ENCODE results near the gene TRIM45. TPM values are rescaled to one million over a fixed set of nuclear protein-coding genes. Genes with fewer than 3 reads are reported as not detected.

TRIM45 gene
- total and polyA plus RNA-seq, 2 of the 13 experiments (the other 11 are each of a cell fraction or from before 2014, with no cell fraction given): 1.9 to 2.3 TPM

DNA sequence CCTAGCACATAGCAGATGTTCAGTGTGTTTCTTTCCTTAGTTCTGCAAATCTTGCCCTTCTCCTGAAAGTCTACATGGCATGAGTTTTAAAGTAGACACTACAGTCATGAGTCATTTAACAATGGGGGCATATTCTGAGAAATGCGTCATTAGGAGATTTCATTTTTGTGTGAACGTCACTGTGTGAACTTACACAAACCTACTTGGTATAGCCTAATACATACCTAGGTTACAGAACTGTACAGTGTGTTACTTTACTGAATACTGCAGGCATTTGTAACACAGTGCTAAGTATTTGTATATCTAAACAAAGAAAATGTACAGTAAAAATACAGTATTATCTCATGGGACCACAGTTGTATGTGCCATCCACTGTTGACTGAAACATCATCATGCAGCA is 51.4 kb downstream of the TRIM45 start (continued):
- no peak for TF ChIP-seq ZNF550 (CRISPR knock-in tag; IDR thresholded peaks at IDR 0.05; ENCODE audit: borderline replicate concordance)
- TF ChIP-seq PHB2 (IDR thresholded peaks at IDR 0.05; ENCODE audit: partially characterized antibody): no peak
- TF ChIP-seq ZC3H13 (CRISPR knock-in tag; IDR thresholded peaks at IDR 0.05): no peak

DNA sequence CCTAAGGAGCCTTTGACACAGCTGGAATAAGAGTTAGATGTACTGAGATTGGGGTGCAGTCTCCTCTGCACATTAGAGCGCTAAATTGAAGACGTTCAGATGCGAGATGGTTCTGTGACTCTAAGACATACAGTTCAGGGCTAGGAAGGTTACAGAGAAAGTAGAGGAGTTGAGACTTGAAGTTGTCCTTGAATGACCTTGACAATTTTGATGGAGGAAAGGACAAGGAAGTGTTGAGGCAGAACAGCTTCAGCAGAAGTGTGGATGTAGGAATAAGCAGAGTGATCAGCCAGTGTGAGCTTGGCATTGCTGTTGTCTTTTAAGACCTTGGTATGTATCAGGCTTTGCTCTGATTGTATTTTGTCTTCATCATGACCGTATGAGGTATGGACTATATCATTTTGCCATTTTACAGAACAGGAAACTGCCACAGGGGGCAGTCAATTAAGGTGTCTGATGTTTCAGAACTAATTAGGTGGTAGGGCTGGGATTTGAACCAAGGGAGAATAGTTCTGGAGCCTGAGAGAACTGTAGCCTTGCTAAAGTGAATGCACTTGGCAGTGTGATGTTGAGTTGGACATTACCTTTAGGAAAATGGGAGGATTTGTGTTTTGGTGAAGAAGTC is 52.2 kb downstream of the TRIM45 start:
- CTCF ChIA-PET (ENCODE audit: low intra/inter-chr PET ratio, low total read pairs): interaction anchor here (2.3 kb wide), 1 partner anchor 59 kb away, joined by 23 read pairs; no protein-coding TSS in a partner anchor
- no peaks in the 10 kb centered on the region for H3K27me3 ChIP-seq (ENCODE audit: control insufficient read depth in 1 of 2, insufficient read depth in 2 of 2, low read length in 2 of 2)
- peaks cover 0 to 8% of the 10 kb centered on the region in 2 experiments; a peak in 1 of 5 replicates for H3K36me3 ChIP-seq (replicated peaks in 1 of 2; ENCODE audit: control insufficient read depth in 1 of 2, insufficient read depth in 2 of 2, low read length in 2 of 2)
- WGBS (ENCODE audit: low lambda C conversion rate): 97% methylated on average over 4 of the region's 4 CpGs
- no peaks in the 10 kb centered on the region for H3K9me3 ChIP-seq (ENCODE audit: low read length)
- H2AFZ ChIP-seq (ENCODE audit: low read length): no peak overlapping the region
- no peak overlapping the region for H3K4me3 ChIP-seq (replicated peaks in 1 of 3; ENCODE audit: insufficient read depth in 1 of 3, low read depth in 2 of 3, low read length in 3 of 3)
- no peaks in the 10 kb centered on the region for H3K4me1 ChIP-seq (ENCODE audit: insufficient read depth, low read length)
- H3K79me2 ChIP-seq (ENCODE audit: insufficient read depth, low read length): no peaks in the 10 kb centered on the region
- H3K9ac ChIP-seq (ENCODE audit: insufficient read depth, low read depth, low read length): no peak overlapping the region
- DNase-seq (ENCODE audit: low spot score) (no peak), ATAC-seq (no peak), FAIRE-seq (no peak)
- POLR2A ChIA-PET: no interaction called here
- no peaks in the 10 kb centered on the region for H4K20me1 ChIP-seq (ENCODE audit: insufficient read depth, low read length)
- no TSS peak for BruUV-seq (replicated peaks)
- TF ChIP-seq MXI1 (IDR thresholded peaks at IDR 0.05; ENCODE audit: borderline replicate concordance, low read depth, low read length): no peak
- TF ChIP-seq PCBP2 (optimal IDR thresholded peaks at IDR 0.05; ENCODE audit: low read depth, low read length, poor library complexity, severe bottlenecking): no peak
- no peak for TF ChIP-seq CHD4 (IDR thresholded peaks at IDR 0.05; ENCODE audit: borderline replicate concordance, low read length)
- no peak for TF ChIP-seq ATF7 (IDR thresholded peaks at IDR 0.05)
- no peak for TF ChIP-seq ATF7 (CRISPR knock-in tag; IDR thresholded peaks at IDR 0.05)
- TF ChIP-seq, protein P1, sequence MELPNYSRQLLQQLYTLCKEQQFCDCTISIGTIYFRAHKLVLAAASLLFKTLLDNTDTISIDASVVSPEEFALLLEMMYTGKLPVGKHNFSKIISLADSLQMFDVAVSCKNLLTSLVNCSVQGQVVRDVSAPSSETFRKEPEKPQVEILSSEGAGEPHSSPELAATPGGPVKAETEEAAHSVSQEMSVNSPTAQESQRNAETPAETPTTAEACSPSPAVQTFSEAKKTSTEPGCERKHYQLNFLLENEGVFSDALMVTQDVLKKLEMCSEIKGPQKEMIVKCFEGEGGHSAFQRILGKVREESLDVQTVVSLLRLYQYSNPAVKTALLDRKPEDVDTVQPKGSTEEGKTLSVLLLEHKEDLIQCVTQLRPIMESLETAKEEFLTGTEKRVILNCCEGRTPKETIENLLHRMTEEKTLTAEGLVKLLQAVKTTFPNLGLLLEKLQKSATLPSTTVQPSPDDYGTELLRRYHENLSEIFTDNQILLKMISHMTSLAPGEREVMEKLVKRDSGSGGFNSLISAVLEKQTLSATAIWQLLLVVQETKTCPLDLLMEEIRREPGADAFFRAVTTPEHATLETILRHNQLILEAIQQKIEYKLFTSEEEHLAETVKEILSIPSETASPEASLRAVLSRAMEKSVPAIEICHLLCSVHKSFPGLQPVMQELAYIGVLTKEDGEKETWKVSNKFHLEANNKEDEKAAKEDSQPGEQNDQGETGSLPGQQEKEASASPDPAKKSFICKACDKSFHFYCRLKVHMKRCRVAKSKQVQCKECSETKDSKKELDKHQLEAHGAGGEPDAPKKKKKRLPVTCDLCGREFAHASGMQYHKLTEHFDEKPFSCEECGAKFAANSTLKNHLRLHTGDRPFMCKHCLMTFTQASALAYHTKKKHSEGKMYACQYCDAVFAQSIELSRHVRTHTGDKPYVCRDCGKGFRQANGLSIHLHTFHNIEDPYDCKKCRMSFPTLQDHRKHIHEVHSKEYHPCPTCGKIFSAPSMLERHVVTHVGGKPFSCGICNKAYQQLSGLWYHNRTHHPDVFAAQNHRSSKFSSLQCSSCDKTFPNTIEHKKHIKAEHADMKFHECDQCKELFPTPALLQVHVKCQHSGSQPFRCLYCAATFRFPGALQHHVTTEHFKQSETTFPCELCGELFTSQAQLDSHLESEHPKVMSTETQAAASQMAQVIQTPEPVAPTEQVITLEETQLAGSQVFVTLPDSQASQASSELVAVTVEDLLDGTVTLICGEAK (IDR thresholded peaks at IDR 0.05): no peak
- TF ChIP-seq, protein P1 (CRISPR knock-in tag; IDR thresholded peaks at IDR 0.05): no peak
- TF ChIP-seq MYNN (CRISPR knock-in tag; IDR thresholded peaks at IDR 0.05; ENCODE audit: low read depth): no peak
- no peak for TF ChIP-seq TSC22D2 (CRISPR knock-in tag; IDR thresholded peaks at IDR 0.05; ENCODE audit: borderline replicate concordance)
- no peak overlapping the region for H3K4me2 ChIP-seq (ENCODE audit: low read depth, low read length)
- in situ Hi-C loops (cut with HindIII; ENCODE audit: extremely low pct_ligation_motif_present, low pct_unique_long_range_greater_than_20kb): loop anchor here (5.0 kb wide), 1 partner anchor 213 kb away; no protein-coding TSS in a partner anchor
- H3K27ac ChIP-seq (ENCODE audit: extremely low read length, insufficient read depth, low read length): no peak overlapping the region
- intact Hi-C loops (cut with micrococcal nuclease; ENCODE audit: unreplicated experiment): no loop called here

All from HepG2 (cell line).